ENCODE measurements around the gene POU1F1. TPM values are rescaled to one million over a fixed set of nuclear protein-coding genes. Genes with fewer than 3 reads are reported as not detected.
"Not testable (repeated sequence)": the region's sequence is repeated elsewhere in the genome, so short reads cannot be mapped to it uniquely, and the experiment has no call there.

Gene POU1F1
- not detected for total RNA-seq
- long read RNA-seq, result 0 reads

- ATAC-seq (ENCODE audit: poor library complexity), result no peak
- DNase-seq, result no peak
- intact Hi-C loops (cut with DNase I), result no loop called here
Measured at GRCh38 chr3:87276484-87276883, at the start of gene POU1F1. Gene POU1F1 (minus strand): TSS chr3:87276584. CDS start chr3:87276462, 122 bp downstream.

GRCh38 chr3:87324609-87325008 lies 48.2 kb upstream of the POU1F1 start:
- no peak for DNase-seq
- intact Hi-C loops (cut with DNase I), result no loop called here
- no peak for ATAC-seq (ENCODE audit: poor library complexity)

GRCh38 chr3:87320756-87321626 lies 44.6 kb upstream of the POU1F1 start:
- DNase-seq (no peak), ATAC-seq (ENCODE audit: poor library complexity) (no peak)
- intact Hi-C loops (cut with DNase I), result no loop called here

- no peak for ATAC-seq (ENCODE audit: poor library complexity)
Measured at GRCh38 chr3:87318617-87319021, 42.2 kb upstream of the POU1F1 start.

GRCh38 chr3:87317779-87318178 lies 41.4 kb upstream of the POU1F1 start:
- no peak for DNase-seq
- intact Hi-C loops (cut with DNase I), result no loop called here
- ATAC-seq (ENCODE audit: poor library complexity), result no peak

More at GRCh38 chr3:87318617-87319021, 42.2 kb upstream of the POU1F1 start:
- no peak for DNase-seq
- intact Hi-C loops (cut with DNase I), result no loop called here

GRCh38 chr3:87313641-87314040 lies 37.3 kb upstream of the POU1F1 start:
- DNase-seq, result no peak
- ATAC-seq (ENCODE audit: poor library complexity), result no peak
- intact Hi-C loops (cut with DNase I), result no loop called here

GRCh38 chr3:87311309-87311708 lies 34.9 kb upstream of the POU1F1 start:
- intact Hi-C loops (cut with DNase I), result no loop called here
- ATAC-seq (ENCODE audit: poor library complexity) (no peak), DNase-seq (no peak)

GRCh38 chr3:87309601-87310000 lies 33.2 kb upstream of the POU1F1 start:
- intact Hi-C loops (cut with DNase I), result no loop called here
- ATAC-seq (ENCODE audit: poor library complexity), result no peak
- DNase-seq, result no peak

GRCh38 chr3:87307805-87308204 lies 31.4 kb upstream of the POU1F1 start:
- no peak for ATAC-seq (ENCODE audit: poor library complexity)
- intact Hi-C loops (cut with DNase I), result no loop called here
- no peak for DNase-seq

- ATAC-seq (ENCODE audit: poor library complexity) (no peak), DNase-seq (no peak)
- intact Hi-C loops (cut with DNase I), result no loop called here
Measured at GRCh38 chr3:87305517-87305916, 29.1 kb upstream of the POU1F1 start.

- ATAC-seq (ENCODE audit: poor library complexity); DNase-seq; intact Hi-C loops (cut with DNase I): not testable (repeated sequence)
Measured at GRCh38 chr3:87305031-87305430, 28.6 kb upstream of the POU1F1 start.

GRCh38 chr3:87298111-87298718 lies 21.8 kb upstream of the POU1F1 start:
- intact Hi-C loops (cut with DNase I), result no loop called here
- ATAC-seq (ENCODE audit: poor library complexity) (no peak), DNase-seq (no peak)

GRCh38 chr3:87288446-87288845 lies 12.1 kb upstream of the POU1F1 start:
- ATAC-seq (ENCODE audit: poor library complexity) (no peak), DNase-seq (no peak)
- intact Hi-C loops (cut with DNase I), result no loop called here

- DNase-seq, result no peak
- ATAC-seq (ENCODE audit: poor library complexity), result no peak
- intact Hi-C loops (cut with DNase I), result no loop called here
Measured at GRCh38 chr3:87287011-87287410, 10.6 kb upstream of the POU1F1 start.

GRCh38 chr3:87272718-87273341 lies 3.6 kb downstream of the POU1F1 start:
- ATAC-seq (ENCODE audit: poor library complexity), result no peak
- no peak for DNase-seq
- intact Hi-C loops (cut with DNase I), result no loop called here

GRCh38 chr3:87270908-87271700 lies 5.3 kb downstream of the POU1F1 start:
- DNase-seq, result no peak
- ATAC-seq (ENCODE audit: poor library complexity), result peak; percentile 43
- intact Hi-C loops (cut with DNase I), result no loop called here

GRCh38 chr3:87269723-87270122 lies 6.7 kb downstream of the POU1F1 start:
- DNase-seq (no peak), ATAC-seq (ENCODE audit: poor library complexity) (no peak)
- intact Hi-C loops (cut with DNase I), result no loop called here

GRCh38 chr3:87268646-87269211 lies 7.7 kb downstream of the POU1F1 start:
- DNase-seq, result no peak
- intact Hi-C loops (cut with DNase I), result no loop called here
- no peak for ATAC-seq (ENCODE audit: poor library complexity)
